ENCODE data around the gene KCNMB3. TPM values are rescaled to one million over a fixed set of nuclear protein-coding genes. Genes with fewer than 3 reads are reported as not detected.

Gene KCNMB3
- total and polyA plus RNA-seq, 2 of the 13 experiments (the other 11 are each of a cell fraction or from before 2014, with no cell fraction given): 4.3 to 7.1 TPM

DNA sequence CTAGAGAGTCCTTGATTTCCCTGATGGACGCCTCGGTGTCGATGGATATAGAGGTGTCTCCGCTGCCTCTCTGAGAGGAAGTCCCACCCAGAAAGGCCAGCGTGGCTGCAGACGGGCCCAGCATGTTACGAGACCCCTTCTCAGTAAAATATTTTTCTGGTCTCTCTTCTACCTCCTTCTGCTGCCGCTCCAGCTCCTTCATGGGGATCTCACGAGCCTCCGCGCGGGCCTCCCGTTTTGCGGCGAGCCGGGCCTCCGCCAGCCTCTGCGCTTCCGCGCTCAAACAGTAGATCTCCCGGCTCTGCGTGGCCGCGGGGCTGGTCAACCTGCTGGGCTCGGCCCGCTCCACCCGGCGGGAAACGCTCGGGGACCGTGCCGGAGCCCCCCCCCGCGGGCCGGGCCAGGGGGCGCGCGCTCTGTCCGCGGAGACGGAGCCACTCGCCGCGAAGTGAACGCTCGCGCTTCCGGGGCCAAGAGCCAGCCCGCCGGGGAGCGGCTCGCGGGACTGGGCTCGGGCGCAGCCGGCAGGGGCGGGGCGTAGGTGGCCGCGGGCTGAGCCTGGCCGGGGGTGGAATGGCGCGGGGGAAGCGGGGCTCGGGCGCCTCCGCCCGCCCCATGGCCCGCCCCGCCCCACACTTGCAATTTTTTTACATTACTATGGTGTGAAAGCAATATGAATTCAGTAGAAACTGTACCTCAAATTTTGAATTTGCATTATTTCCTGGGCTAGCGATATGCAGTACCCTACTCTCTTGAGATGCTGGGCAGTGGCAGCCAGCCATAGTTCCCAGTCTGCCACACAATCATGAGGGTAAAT lies 10.2 kb upstream of the KCNMB3 start (continued):
- TF ChIP-seq, protein P1, sequence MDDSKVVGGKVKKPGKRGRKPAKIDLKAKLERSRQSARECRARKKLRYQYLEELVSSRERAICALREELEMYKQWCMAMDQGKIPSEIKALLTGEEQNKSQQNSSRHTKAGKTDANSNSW (CRISPR knock-in tag; IDR thresholded peaks at IDR 0.05; ENCODE audit: borderline replicate concordance): no peak
- TF ChIP-seq HOXA5 (CRISPR knock-in tag; IDR thresholded peaks at IDR 0.05) (no peak), KLF15 (CRISPR knock-in tag; IDR thresholded peaks at IDR 0.05; ENCODE audit: borderline replicate concordance) (0 out of 2 replicates have a peak, but pooled peaks have one; percentile 56), ZSCAN29 (CRISPR knock-in tag; conservative IDR thresholded peaks at IDR 0.05) (no peak), GFI1 (CRISPR knock-in tag; IDR thresholded peaks at IDR 0.05; ENCODE audit: borderline replicate concordance) (peak; percentile 44; the same call in 1 of the 2 replicates), ZNF570 (CRISPR knock-in tag; IDR thresholded peaks at IDR 0.05; ENCODE audit: borderline replicate concordance) (no peak), PLRG1 (conservative IDR thresholded peaks at IDR 0.05) (no peak), ZNF891 (CRISPR knock-in tag; IDR thresholded peaks at IDR 0.05) (0 out of 2 replicates have a peak, but pooled peaks have one; percentile 45), ZNF563 (CRISPR knock-in tag; IDR thresholded peaks at IDR 0.05) (peak; percentile 96), BRCA1 (CRISPR knock-in tag; IDR thresholded peaks at IDR 0.05) (0 out of 2 replicates have a peak, but pooled peaks have one; percentile 1), ZMAT3 (CRISPR knock-in tag; conservative IDR thresholded peaks at IDR 0.05) (peak; percentile 79; the same call in 1 of the 2 replicates), ZNF605 (CRISPR knock-in tag; IDR thresholded peaks at IDR 0.05) (peak; percentile 48; the same call in 1 of the 2 replicates), ZNF768 (CRISPR knock-in tag; IDR thresholded peaks at IDR 0.05) (peak; percentile 77), ZNF101 (CRISPR knock-in tag; IDR thresholded peaks at IDR 0.05; ENCODE audit: borderline replicate concordance, low read depth) (no peak), GLI4 (CRISPR knock-in tag; IDR thresholded peaks at IDR 0.05; ENCODE audit: borderline replicate concordance) (peak; percentile 86; the same call in 1 of the 2 replicates), AGO1 (IDR thresholded peaks at IDR 0.05; ENCODE audit: low read depth, low read length, poor library complexity, severe bottlenecking) (no peak), FOXK2 (IDR thresholded peaks at IDR 0.05) (no peak), SIN3B (IDR thresholded peaks at IDR 0.05; ENCODE audit: low read length) (no peak), NFYB (CRISPR knock-in tag; IDR thresholded peaks at IDR 0.05) (no peak), ZNF782 (CRISPR knock-in tag; IDR thresholded peaks at IDR 0.05; ENCODE audit: borderline replicate concordance) (no peak), MAZ (IDR thresholded peaks at IDR 0.05; ENCODE audit: borderline replicate concordance, low read depth, low read length) (no peak), MAZ (CRISPR knock-in tag; IDR thresholded peaks at IDR 0.05; ENCODE audit: low read depth) (peak; percentile 88)
- TF ChIP-seq, protein P2, sequence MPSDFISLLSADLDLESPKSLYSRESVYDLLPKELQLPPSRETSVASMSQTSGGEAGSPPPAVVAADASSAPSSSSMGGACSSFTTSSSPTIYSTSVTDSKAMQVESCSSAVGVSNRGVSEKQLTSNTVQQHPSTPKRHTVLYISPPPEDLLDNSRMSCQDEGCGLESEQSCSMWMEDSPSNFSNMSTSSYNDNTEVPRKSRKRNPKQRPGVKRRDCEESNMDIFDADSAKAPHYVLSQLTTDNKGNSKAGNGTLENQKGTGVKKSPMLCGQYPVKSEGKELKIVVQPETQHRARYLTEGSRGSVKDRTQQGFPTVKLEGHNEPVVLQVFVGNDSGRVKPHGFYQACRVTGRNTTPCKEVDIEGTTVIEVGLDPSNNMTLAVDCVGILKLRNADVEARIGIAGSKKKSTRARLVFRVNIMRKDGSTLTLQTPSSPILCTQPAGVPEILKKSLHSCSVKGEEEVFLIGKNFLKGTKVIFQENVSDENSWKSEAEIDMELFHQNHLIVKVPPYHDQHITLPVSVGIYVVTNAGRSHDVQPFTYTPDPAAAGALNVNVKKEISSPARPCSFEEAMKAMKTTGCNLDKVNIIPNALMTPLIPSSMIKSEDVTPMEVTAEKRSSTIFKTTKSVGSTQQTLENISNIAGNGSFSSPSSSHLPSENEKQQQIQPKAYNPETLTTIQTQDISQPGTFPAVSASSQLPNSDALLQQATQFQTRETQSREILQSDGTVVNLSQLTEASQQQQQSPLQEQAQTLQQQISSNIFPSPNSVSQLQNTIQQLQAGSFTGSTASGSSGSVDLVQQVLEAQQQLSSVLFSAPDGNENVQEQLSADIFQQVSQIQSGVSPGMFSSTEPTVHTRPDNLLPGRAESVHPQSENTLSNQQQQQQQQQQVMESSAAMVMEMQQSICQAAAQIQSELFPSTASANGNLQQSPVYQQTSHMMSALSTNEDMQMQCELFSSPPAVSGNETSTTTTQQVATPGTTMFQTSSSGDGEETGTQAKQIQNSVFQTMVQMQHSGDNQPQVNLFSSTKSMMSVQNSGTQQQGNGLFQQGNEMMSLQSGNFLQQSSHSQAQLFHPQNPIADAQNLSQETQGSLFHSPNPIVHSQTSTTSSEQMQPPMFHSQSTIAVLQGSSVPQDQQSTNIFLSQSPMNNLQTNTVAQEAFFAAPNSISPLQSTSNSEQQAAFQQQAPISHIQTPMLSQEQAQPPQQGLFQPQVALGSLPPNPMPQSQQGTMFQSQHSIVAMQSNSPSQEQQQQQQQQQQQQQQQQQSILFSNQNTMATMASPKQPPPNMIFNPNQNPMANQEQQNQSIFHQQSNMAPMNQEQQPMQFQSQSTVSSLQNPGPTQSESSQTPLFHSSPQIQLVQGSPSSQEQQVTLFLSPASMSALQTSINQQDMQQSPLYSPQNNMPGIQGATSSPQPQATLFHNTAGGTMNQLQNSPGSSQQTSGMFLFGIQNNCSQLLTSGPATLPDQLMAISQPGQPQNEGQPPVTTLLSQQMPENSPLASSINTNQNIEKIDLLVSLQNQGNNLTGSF (CRISPR knock-in tag; IDR thresholded peaks at IDR 0.05): no peak
- TF ChIP-seq, protein P3, sequence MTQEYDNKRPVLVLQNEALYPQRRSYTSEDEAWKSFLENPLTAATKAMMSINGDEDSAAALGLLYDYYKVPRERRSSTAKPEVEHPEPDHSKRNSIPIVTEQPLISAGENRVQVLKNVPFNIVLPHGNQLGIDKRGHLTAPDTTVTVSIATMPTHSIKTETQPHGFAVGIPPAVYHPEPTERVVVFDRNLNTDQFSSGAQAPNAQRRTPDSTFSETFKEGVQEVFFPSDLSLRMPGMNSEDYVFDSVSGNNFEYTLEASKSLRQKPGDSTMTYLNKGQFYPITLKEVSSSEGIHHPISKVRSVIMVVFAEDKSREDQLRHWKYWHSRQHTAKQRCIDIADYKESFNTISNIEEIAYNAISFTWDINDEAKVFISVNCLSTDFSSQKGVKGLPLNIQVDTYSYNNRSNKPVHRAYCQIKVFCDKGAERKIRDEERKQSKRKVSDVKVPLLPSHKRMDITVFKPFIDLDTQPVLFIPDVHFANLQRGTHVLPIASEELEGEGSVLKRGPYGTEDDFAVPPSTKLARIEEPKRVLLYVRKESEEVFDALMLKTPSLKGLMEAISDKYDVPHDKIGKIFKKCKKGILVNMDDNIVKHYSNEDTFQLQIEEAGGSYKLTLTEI (CRISPR knock-in tag; conservative IDR thresholded peaks at IDR 0.05): no peak

Data from HepG2 (cell line).